HEK293 (cell line): ENCODE results near the gene RDH12.

Experiments used
- GLIS1 ChIP-seq: fragments of 450-650 bp; formaldehyde crosslinking; IDR thresholded peaks from 2 replicates; pipeline ENCODE4 v1.5.1; 2016; ENCODE audit warnings: missing biosample characterization, missing genetic modification characterization
- HOXA7 ChIP-seq: sonication (generic); formaldehyde crosslinking; IDR thresholded peaks from 2 replicates; pipeline ENCODE4 v1.8.1; 2022; ENCODE audit warnings: missing genetic modification reagents, borderline replicate concordance
- KLF8 ChIP-seq: fragments of 450-650 bp; formaldehyde crosslinking; IDR thresholded peaks from 2 replicates; pipeline ENCODE4 v1.5.1; 2016; ENCODE audit warnings: missing biosample characterization, missing genetic modification characterization
- MYNN ChIP-seq: fragments of 450-650 bp; formaldehyde crosslinking; IDR thresholded peaks from 2 replicates; pipeline ENCODE4 v1.5.1; 2016; ENCODE audit warnings: missing biosample characterization, missing genetic modification characterization, borderline replicate concordance
- SALL2 ChIP-seq: fragments of 450-650 bp; formaldehyde crosslinking; IDR thresholded peaks from 2 replicates; pipeline ENCODE4 v1.5.0; 2017; ENCODE audit warnings: missing biosample characterization, mild to moderate bottlenecking, missing genetic modification characterization, borderline replicate concordance
- TCF7L2 ChIP-seq: IDR thresholded peaks from 2 replicates; pipeline ENCODE4 v1.6.1; 2011; ENCODE audit warnings: low read depth, mild to moderate bottlenecking, inconsistent platforms, low read length, moderate library complexity, borderline replicate concordance
- ZNF140 ChIP-seq: fragments of 450-650 bp; formaldehyde crosslinking; IDR thresholded peaks from 2 replicates; pipeline ENCODE4 v1.5.1; 2016; ENCODE audit warnings: missing biosample characterization, missing genetic modification characterization
- ZNF2 ChIP-seq: fragments of 450-650 bp; formaldehyde crosslinking; IDR thresholded peaks from 2 replicates; pipeline ENCODE4 v1.5.1; 2016; ENCODE audit warnings: missing biosample characterization, missing genetic modification characterization
- ZNF335 ChIP-seq: fragments of 450-650 bp; formaldehyde crosslinking; conservative IDR thresholded peaks from 2 replicates; pipeline ENCODE4 v1.5.1; 2016; ENCODE audit warnings: missing biosample characterization, missing genetic modification characterization
- ZNF394 ChIP-seq: fragments of 450-650 bp; formaldehyde crosslinking; IDR thresholded peaks from 2 replicates; pipeline ENCODE4 v1.5.1; 2016; ENCODE audit warnings: missing biosample characterization, missing genetic modification characterization, mild to moderate bottlenecking, moderate library complexity, borderline replicate concordance
- ZNF423 ChIP-seq: fragments of 450-650 bp; formaldehyde crosslinking; IDR thresholded peaks from 2 replicates; pipeline ENCODE4 v1.5.1; 2016; ENCODE audit warnings: missing biosample characterization, missing genetic modification characterization
- ZNF48 ChIP-seq: fragments of 450-650 bp; formaldehyde crosslinking; IDR thresholded peaks from 2 replicates; pipeline ENCODE4 v1.5.1; 2016; ENCODE audit warnings: missing biosample characterization, missing genetic modification characterization
- ZNF585B ChIP-seq: fragments of 450-650 bp; formaldehyde crosslinking; IDR thresholded peaks from 2 replicates; pipeline ENCODE4 v1.5.1; 2016; ENCODE audit warnings: missing biosample characterization, missing genetic modification characterization
- ZNF654 ChIP-seq: fragments of 450-650 bp; formaldehyde crosslinking; IDR thresholded peaks from 2 replicates; pipeline ENCODE4 v1.5.1; 2016; ENCODE audit warnings: low read depth, missing biosample characterization, missing genetic modification characterization
- ZNF792 ChIP-seq: fragments of 450-650 bp; formaldehyde crosslinking; IDR thresholded peaks from 2 replicates; pipeline ENCODE4 v1.5.1; 2016; ENCODE audit warnings: missing biosample characterization, missing genetic modification characterization
- TF ChIP-seq, protein P1 (sequence below): fragments of 450-650 bp; formaldehyde crosslinking; conservative IDR thresholded peaks from 2 replicates; pipeline ENCODE4 v1.5.1; 2016; ENCODE audit warnings: low read depth, missing biosample characterization, missing genetic modification characterization
- TF ChIP-seq, protein P2 (sequence below): fragments of 450-650 bp; formaldehyde crosslinking; IDR thresholded peaks from 2 replicates; pipeline ENCODE4 v1.5.1; 2017; ENCODE audit warnings: missing biosample characterization, missing genetic modification characterization
- TF ChIP-seq, protein P3 (sequence below): fragments of 450-650 bp; formaldehyde crosslinking; IDR thresholded peaks from 2 replicates; pipeline ENCODE4 v1.5.1; 2016; ENCODE audit warnings: missing biosample characterization, missing genetic modification characterization
- TF ChIP-seq, protein P4 (sequence below): fragments of 450-650 bp; formaldehyde crosslinking; IDR thresholded peaks from 2 replicates; pipeline ENCODE4 v1.5.1; 2016; ENCODE audit warnings: missing biosample characterization, missing genetic modification characterization
- TF ChIP-seq, protein P5 (sequence below): fragments of 450-650 bp; formaldehyde crosslinking; IDR thresholded peaks from 2 replicates; pipeline ENCODE4 v1.5.1; 2016; ENCODE audit warnings: missing biosample characterization, missing genetic modification characterization
- TF ChIP-seq, protein P6 (sequence below): fragments of 450-650 bp; formaldehyde crosslinking; conservative IDR thresholded peaks from 2 replicates; pipeline ENCODE4 v1.5.1; 2016; ENCODE audit warnings: low read depth, missing biosample characterization, missing genetic modification characterization
- TF ChIP-seq, protein P7 (sequence below): fragments of 450-650 bp; formaldehyde crosslinking; IDR thresholded peaks from 2 replicates; pipeline ENCODE4 v1.5.1; 2016; ENCODE audit warnings: missing biosample characterization, missing genetic modification characterization

RDH12 gene

DNA sequence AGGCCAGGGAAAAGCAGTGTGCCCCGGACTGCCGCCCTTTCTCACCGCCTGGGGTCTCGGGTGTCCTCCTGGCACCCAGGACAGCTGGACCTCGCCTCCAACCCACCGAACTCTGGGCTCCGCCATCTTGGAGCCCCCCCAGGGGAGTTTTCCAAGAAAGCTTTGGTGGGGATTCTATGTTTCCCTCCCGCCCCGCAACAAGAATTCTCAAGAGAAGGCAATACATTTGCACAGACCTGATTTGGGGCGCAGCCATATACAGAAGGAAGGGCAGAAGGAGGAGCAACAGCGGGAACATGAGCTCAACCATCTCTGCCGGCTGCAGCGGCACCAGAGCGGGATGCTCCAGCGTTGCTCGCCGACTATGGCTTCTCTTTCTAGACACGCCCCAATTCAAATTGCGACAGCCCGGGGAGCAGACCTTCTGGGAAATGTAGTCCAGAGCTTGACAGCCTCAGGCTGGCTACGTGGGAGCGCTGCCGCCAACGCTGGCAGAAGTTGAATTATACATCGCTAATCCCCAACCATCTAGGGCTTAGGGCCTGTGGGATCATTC is 6.2 kb upstream of the RDH12 start, which contains the start of gene RDH11 (continued):
- TF ChIP-seq, protein P1, sequence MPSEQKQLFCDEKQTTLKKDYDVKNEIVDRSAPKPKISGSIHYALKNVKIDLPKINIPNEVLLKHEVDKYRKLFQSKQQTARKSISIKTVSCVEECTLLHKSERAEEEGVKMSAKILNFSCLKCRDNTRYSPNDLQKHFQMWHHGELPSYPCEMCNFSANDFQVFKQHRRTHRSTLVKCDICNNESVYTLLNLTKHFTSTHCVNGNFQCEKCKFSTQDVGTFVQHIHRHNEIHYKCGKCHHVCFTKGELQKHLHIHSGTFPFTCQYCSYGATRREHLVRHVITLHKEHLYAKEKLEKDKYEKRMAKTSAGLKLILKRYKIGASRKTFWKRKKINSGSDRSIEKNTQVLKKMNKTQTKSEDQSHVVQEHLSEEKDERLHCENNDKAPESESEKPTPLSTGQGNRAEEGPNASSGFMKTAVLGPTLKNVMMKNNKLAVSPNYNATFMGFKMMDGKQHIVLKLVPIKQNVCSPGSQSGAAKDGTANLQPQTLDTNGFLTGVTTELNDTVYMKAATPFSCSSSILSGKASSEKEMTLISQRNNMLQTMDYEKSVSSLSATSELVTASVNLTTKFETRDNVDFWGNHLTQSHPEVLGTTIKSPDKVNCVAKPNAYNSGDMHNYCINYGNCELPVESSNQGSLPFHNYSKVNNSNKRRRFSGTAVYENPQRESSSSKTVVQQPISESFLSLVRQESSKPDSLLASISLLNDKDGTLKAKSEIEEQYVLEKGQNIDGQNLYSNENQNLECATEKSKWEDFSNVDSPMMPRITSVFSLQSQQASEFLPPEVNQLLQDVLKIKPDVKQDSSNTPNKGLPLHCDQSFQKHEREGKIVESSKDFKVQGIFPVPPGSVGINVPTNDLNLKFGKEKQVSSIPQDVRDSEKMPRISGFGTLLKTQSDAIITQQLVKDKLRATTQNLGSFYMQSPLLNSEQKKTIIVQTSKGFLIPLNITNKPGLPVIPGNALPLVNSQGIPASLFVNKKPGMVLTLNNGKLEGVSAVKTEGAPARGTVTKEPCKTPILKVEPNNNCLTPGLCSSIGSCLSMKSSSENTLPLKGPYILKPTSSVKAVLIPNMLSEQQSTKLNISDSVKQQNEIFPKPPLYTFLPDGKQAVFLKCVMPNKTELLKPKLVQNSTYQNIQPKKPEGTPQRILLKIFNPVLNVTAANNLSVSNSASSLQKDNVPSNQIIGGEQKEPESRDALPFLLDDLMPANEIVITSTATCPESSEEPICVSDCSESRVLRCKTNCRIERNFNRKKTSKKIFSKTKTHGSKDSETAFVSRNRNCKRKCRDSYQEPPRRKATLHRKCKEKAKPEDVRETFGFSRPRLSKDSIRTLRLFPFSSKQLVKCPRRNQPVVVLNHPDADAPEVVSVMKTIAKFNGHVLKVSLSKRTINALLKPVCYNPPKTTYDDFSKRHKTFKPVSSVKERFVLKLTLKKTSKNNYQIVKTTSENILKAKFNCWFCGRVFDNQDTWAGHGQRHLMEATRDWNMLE (tag by site-specific recombination) = no peak
- TF ChIP-seq, protein P2, sequence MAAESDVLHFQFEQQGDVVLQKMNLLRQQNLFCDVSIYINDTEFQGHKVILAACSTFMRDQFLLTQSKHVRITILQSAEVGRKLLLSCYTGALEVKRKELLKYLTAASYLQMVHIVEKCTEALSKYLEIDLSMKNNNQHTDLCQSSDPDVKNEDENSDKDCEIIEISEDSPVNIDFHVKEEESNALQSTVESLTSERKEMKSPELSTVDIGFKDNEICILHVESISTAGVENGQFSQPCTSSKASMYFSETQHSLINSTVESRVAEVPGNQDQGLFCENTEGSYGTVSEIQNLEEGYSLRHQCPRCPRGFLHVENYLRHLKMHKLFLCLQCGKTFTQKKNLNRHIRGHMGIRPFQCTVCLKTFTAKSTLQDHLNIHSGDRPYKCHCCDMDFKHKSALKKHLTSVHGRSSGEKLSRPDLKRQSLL (tag by site-specific recombination) = peak; percentile 96
- TF ChIP-seq MYNN (tag by site-specific recombination) = no peak
- TF ChIP-seq ZNF585B (tag by site-specific recombination) = no peak
- TF ChIP-seq, protein P3, sequence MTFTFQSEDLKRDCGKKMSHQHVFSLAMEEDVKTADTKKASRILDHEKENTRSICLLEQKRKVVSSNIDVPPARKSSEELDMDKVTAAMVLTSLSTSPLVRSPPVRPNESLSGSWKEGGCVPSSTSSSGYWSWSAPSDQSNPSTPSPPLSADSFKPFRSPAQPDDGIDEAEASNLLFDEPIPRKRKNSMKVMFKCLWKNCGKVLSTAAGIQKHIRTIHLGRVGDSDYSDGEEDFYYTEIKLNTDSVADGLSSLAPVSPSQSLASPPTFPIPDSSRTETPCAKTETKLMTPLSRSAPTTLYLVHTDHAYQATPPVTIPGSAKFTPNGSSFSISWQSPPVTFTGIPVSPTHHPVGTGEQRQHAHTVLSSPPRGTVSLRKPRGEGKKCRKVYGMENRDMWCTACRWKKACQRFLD (tag by site-specific recombination) = no peak
- TF ChIP-seq ZNF48 (tag by site-specific recombination) = no peak
- no peak for TF ChIP-seq ZNF654 (tag by site-specific recombination)
- no peak for TF ChIP-seq ZNF423 (tag by site-specific recombination)
- TF ChIP-seq, protein P4, sequence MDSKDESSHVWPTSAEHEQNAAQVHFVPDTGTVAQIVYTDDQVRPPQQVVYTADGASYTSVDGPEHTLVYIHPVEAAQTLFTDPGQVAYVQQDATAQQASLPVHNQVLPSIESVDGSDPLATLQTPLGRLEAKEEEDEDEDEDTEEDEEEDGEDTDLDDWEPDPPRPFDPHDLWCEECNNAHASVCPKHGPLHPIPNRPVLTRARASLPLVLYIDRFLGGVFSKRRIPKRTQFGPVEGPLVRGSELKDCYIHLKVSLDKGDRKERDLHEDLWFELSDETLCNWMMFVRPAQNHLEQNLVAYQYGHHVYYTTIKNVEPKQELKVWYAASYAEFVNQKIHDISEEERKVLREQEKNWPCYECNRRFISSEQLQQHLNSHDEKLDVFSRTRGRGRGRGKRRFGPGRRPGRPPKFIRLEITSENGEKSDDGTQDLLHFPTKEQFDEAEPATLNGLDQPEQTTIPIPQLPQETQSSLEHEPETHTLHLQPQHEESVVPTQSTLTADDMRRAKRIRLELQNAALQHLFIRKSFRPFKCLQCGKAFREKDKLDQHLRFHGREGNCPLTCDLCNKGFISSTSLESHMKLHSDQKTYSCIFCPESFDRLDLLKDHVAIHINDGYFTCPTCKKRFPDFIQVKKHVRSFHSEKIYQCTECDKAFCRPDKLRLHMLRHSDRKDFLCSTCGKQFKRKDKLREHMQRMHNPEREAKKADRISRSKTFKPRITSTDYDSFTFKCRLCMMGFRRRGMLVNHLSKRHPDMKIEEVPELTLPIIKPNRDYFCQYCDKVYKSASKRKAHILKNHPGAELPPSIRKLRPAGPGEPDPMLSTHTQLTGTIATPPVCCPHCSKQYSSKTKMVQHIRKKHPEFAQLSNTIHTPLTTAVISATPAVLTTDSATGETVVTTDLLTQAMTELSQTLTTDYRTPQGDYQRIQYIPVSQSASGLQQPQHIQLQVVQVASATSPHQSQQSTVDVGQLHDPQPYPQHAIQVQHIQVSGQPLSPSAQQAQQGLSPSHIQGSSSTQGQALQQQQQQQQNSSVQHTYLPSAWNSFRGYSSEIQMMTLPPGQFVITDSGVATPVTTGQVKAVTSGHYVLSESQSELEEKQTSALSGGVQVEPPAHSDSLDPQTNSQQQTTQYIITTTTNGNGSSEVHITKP (tag by site-specific recombination) = peak; percentile 91
- TF ChIP-seq, protein P5, sequence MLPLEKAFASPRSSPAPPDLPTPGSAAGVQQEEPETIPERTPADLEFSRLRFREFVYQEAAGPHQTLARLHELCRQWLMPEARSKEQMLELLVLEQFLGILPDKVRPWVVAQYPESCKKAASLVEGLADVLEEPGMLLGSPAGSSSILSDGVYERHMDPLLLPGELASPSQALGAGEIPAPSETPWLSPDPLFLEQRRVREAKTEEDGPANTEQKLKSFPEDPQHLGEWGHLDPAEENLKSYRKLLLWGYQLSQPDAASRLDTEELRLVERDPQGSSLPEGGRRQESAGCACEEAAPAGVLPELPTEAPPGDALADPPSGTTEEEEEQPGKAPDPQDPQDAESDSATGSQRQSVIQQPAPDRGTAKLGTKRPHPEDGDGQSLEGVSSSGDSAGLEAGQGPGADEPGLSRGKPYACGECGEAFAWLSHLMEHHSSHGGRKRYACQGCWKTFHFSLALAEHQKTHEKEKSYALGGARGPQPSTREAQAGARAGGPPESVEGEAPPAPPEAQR (tag by site-specific recombination) = no peak
- peak; percentile 82 for TF ChIP-seq ZNF335 (tag by site-specific recombination)
- TF ChIP-seq HOXA7 (CRISPR knock-in tag) = no peak
- TF ChIP-seq KLF8 (tag by site-specific recombination) = 0 out of 2 replicates have a peak, but pooled peaks have one; percentile 32
- no peak for TF ChIP-seq ZNF792 (tag by site-specific recombination)
- TF ChIP-seq SALL2 (tag by site-specific recombination) = no peak
- no peak for TF ChIP-seq ZNF2
- TF ChIP-seq GLIS1 = peak; percentile 46; the same call in 1 of the 2 replicates
- TF ChIP-seq, protein P6, sequence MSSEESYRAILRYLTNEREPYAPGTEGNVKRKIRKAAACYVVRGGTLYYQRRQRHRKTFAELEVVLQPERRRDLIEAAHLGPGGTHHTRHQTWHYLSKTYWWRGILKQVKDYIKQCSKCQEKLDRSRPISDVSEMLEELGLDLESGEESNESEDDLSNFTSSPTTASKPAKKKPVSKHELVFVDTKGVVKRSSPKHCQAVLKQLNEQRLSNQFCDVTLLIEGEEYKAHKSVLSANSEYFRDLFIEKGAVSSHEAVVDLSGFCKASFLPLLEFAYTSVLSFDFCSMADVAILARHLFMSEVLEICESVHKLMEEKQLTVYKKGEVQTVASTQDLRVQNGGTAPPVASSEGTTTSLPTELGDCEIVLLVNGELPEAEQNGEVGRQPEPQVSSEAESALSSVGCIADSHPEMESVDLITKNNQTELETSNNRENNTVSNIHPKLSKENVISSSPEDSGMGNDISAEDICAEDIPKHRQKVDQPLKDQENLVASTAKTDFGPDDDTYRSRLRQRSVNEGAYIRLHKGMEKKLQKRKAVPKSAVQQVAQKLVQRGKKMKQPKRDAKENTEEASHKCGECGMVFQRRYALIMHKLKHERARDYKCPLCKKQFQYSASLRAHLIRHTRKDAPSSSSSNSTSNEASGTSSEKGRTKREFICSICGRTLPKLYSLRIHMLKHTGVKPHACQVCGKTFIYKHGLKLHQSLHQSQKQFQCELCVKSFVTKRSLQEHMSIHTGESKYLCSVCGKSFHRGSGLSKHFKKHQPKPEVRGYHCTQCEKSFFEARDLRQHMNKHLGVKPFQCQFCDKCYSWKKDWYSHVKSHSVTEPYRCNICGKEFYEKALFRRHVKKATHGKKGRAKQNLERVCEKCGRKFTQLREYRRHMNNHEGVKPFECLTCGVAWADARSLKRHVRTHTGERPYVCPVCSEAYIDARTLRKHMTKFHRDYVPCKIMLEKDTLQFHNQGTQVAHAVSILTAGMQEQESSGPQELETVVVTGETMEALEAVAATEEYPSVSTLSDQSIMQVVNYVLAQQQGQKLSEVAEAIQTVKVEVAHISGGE (tag by site-specific recombination) = 0 out of 2 replicates have a peak, but pooled peaks have one; percentile 41
- no peak for TF ChIP-seq ZNF140 (tag by site-specific recombination)
- no peak for TF ChIP-seq TCF7L2
- TF ChIP-seq, protein P7, sequence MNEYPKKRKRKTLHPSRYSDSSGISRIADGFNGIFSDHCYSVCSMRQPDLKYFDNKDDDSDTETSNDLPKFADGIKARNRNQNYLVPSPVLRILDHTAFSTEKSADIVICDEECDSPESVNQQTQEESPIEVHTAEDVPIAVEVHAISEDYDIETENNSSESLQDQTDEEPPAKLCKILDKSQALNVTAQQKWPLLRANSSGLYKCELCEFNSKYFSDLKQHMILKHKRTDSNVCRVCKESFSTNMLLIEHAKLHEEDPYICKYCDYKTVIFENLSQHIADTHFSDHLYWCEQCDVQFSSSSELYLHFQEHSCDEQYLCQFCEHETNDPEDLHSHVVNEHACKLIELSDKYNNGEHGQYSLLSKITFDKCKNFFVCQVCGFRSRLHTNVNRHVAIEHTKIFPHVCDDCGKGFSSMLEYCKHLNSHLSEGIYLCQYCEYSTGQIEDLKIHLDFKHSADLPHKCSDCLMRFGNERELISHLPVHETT (tag by site-specific recombination) = no peak
- TF ChIP-seq ZNF394 (tag by site-specific recombination) = peak; percentile 86
